GM21825 (cell line): ENCODE results near the gene MCUB.
A peak's percentile ranks its signal among the peaks of the same experiment; 100 is the strongest.

ENCODE experiments used
- ATAC-seq: cut with Tn5 transposase; IDR thresholded peaks from one replicate; pipeline ENCODE4 v1.9.1; 2021; ENCODE audit warnings: mild to moderate bottlenecking, moderate library complexity; ENCODE audit not compliant: unreplicated experiment

The MCUB gene

DNA sequence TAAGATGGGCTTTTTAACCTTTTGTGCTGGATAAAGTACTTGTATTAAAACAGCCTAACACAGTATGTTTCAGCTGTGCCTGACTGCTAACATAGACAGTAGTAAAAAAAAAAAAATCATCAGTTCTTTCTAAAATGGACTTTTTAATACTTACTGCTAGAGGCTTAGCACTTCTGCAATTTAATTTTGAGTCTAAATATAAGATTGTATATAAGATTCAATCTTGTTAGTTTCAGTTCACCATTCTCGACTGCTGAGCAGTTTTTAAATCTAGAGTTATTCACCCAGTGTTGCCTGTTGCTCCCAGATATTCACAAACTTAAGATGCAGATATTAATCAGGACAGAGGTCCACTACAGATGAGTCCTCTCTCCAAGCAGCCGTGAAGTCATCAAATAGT is 163.1 kb downstream of the MCUB start:
- no peak for ATAC-seq

DNA sequence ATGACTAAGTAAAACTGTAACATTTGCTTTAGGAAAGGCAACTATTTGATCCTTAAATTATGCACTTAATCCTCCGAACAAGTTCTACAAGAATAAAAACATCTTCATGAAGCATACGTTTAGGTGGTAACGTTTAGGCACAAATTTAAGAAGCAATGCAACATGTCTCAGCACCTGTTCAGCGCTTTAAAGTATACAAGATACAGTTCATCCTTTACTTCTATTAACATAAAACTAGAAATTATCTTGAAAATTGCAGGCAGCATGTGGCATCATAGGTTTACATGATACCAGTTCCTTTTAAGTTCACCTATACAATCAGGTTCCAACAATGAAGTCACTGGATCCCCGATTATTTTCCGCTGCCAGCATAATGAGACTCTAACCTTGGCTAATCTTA is 168.3 kb downstream of the MCUB start:
- no peak for ATAC-seq

DNA sequence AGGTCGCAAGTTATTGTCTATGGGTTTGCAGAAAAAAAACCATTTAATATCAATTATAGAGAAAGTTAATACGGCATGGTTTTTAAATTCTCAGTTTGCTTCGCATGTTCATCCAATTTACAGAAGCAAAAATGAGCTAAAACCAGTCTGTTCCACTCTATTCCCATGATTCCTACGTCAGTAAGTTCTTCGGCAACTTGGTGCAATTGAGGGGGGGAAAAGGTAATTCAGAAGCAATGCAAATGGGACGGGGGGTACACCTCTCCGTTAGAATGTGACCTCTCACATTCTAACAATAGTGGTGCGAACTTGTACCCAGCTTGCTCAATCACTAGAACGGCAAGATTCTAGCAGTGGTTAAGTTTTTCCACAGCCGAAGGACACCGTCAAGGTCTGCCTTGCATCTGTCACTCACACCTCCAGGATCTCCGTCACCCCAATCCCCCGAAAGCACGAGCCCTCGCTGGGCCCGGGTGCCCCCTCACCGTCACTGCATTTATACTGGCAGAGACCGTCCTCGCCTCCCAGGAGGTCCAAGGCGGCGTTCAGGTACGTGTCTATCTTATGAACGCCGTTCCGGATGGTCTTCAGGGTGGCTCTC is 169.2 kb downstream of the MCUB start:
- ATAC-seq: no peak

DNA sequence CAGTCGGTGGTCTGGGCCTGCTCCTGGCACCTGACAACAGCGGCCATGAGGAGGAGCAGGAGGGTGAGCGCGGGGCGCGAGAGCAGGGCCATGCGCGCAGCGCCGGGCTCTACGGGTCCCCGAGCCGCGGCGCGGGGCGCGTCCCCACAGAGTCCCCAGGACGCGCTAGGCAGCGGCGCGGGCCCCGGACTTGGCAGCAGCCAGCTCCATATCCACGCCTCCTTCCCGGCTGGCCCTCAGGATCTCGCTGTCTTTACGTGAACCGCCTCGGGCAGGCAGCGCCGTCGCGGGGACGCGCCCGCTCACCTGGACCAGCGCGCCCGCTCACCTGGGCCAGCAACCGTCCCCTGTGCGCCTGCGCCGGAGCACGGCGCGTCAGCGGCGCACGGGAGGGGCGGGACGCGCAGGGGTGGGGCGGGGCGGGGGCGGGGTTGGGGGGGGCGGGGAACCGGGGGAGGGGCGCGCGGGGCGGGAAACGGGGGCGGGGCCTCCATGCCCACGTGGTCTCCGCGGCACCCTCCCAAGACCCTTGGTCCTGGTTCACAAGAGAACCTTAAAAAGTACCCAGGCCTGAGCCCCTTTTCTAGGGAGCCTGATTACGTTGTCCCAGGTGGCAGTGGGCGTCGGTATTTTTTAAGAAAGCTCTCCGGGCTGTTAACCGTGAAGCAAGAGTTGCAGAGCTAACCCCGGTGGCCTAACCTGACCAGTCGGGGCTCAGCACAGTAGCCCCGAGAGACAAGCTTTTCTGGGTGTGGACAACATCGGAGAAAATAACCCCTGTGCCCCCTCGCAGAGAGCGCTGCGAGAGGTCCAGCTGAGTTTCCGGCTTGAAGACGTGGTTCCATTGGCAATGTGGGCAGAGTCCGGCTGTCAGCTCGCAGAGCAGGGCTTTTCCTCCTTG is 169.9 kb downstream of the MCUB start, which contains the start of gene PLA2G12A:
PLA2G12A (minus strand) TSS at position 353 of the 901 bp plus-strand sequence; CDS start at position 92, 261 bp downstream.
- ATAC-seq: peak; percentile 85

DNA sequence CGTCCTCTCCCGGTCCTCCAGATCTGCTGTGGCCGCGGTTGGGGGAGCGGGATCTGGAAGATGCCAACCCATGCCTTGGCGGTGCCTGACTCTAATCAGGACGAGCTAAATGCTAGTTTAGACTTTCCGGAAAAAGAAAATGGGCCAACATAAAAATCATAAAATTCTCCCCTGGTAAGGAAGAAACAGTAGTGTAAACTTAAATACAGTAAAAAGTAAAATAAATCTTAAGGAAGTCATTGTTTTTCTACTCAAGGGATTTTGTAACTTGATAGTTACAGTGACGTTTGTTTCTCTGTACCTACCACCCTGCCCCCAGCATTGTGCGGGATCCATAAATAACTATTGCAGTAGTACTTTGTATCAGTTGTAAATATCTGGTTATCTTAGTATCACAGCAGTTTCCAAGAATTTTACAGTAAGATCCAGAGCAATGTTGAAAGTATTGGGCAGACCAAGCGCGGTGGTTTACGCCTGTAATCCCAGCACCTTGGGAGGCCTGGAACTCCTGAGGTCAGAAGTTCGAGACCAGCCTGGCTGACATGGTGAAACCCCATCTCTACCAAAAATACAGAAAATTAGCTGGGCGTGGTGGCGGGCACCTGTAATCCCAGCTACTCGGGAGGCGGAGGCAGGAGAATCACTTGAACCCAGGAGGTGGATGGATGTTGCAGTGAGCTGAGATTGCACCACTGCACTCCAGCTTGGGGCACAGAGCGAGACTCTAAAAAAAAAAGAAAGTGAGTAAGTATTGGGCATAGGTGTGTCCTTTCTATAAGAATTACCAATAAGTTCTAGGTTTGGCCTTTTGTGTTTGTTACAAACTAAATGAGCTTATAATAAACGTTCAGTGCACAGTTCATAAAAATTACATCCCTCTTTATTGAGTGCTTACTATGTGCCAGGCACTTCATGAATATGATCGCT is 170.8 kb downstream of the MCUB start:
- no peak for ATAC-seq

DNA sequence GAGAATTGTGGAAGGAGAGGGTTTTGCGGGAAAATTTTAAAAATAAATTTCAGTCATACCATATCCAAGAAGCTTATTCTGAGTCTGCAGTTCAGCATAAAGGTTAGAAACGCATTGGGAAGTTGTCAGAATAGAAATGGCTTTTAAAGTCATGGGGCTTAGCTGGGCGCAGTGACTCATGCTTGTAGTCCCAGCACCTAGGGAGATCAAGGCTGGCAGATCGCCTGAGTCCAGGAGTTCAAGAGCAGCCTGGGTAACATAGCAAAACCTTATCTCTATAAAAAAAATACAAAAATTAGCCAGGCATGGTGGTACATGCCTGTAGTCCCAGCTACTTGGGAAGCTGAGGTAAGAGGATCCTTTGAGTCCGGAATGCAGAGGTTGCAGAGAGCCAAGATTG is 173.7 kb downstream of the MCUB start:
- no peak for ATAC-seq

DNA sequence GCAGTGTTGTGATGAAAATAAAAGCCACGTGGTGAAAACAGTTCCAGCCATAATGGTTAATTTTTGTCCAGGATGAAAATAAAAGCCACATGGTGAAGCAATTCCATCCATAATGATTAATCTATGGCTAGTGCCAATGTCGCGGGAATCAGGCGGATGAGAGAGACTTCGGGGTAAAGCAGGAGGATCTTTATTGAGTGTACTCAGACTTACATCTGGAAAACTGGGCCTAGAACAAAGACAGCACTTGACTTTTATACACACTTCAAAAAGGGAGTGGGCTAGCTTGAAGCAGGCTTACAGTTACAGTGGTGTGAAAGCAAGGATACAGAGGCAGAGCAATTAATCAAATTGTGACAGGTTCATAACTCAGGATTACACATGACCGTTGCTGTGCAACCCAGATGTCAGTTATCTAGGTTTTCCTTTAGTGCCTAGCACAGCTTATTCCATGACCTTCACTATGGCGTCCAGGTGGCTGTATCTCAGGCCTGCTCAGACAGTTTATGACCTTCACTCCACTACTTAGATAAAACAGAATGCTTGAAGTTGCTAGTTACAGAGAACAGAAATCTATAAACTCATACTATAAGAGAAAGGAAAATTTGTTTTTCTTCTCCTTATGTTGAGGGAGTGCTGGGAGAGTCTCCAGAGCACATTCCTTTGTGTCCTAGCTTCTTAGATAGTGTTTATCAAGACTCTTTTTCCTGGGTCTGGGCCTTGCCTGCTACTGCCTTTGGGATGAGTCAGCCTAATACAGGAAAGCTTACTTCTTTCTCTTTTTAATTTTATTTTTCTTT is 175.7 kb downstream of the MCUB start:
- ATAC-seq: no peak
